Head of caudate nucleus (tissue), 42 donors: ENCODE results near the gene SALL1.
A peak's percentile ranks its signal among the peaks of the same experiment; 100 is the strongest.

ENCODE experiments used
- DNase-seq, 42 donors: peaks; one replicate each; pipeline versions ENCODE4 v3.0.0 to v3.0.0-alpha.2; 2020 to 2021; ENCODE audit warnings: mixed read lengths in 7 of 42
- intact Hi-C: fragments of 100-400 bp; cut with DNase I; formaldehyde crosslinking; loops from one replicate; pipeline ENCODE4 v1.15.0; 2022

SALL1 gene

GRCh38 chr16:51121850-51122249 lies 29.2 kb downstream of the SALL1 start:
- DNase-seq: no peak

GRCh38 chr16:51120730-51121347 lies 30.2 kb downstream of the SALL1 start:
- intact Hi-C loops: no loop called here
- no peak for DNase-seq

More at GRCh38 chr16:51121850-51122249, 29.2 kb downstream of the SALL1 start:
- intact Hi-C loops: no loop called here

DNA sequence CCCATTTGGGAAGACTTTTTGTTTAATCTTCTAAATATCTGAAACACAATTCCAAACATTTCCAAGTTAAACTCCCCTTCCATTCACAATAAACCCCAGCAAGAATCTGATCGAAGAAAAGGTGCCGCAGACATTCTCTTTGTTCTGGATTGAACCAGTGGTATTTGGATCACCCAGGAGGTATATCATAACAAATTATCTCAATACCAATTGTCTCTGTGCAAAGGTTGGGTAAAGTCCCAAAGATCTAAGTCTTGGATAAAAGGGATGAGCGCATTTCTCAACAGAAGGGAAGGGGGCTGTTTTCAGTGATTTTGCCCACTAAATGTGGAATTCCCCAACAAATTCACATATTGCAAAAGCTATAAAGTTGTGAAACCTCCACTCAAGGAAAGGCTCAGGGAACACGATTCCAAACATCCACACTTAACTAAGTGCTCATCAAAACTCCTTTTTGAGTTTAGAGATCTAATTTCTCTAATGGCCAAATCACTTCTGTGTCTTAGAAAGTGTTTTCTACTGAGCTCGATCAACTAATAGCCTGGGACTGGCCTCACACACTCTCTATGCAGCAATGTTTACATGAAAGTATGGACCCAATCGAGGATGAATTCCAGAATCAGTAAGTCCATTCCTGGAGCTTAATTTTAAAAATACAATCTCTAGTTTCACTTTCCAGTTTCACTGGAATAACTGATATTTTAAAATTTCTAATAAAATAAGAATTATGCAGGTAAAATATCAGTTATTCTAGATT lies 30.9 kb downstream of the SALL1 start:
- no peak for DNase-seq
- intact Hi-C loops: no loop called here

GRCh38 chr16:51119556-51119955 lies 31.5 kb downstream of the SALL1 start:
- intact Hi-C loops: no loop called here
- peak in 19 of 42 donors; percentile 13 to 66 (median 44) for DNase-seq

GRCh38 chr16:51116353-51116752 lies 34.7 kb downstream of the SALL1 start:
- no peak for DNase-seq

GRCh38 chr16:51114382-51114781 lies 36.7 kb downstream of the SALL1 start:
- intact Hi-C loops: no loop called here
- peak in 8 of 42 donors; percentile 18 to 46 (median 26) for DNase-seq

More at GRCh38 chr16:51116353-51116752, 34.7 kb downstream of the SALL1 start:
- intact Hi-C loops: no loop called here

GRCh38 chr16:51113236-51114125 lies 37.6 kb downstream of the SALL1 start:
- DNase-seq: no peak
- intact Hi-C loops: no loop called here

- no peak for DNase-seq
- intact Hi-C loops: no loop called here
Measured at GRCh38 chr16:51112323-51112722, 38.7 kb downstream of the SALL1 start.

DNA sequence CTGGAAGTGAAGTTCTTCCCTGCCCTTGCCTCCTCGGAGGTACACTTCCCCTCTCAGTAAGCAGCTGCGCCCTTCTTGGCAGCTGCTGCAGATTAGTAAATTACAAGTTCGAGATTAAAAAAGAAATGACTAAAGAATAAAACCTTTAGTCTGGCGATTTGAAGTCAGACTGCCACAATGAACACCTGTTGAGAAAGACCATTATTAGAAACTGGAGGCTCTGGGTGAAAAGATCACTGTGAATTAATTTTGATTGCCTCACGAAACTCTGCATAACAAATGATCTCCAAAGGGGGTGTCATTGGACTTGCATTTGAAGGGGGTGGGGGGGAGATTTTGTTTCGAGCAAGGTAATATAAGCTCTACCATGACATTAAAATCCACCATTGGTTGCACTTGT lies 39.3 kb downstream of the SALL1 start:
- no peak for DNase-seq
- intact Hi-C loops: no loop called here

- intact Hi-C loops: no loop called here
- no peak for DNase-seq
Measured at GRCh38 chr16:51110700-51111157, 40.3 kb downstream of the SALL1 start.

DNA sequence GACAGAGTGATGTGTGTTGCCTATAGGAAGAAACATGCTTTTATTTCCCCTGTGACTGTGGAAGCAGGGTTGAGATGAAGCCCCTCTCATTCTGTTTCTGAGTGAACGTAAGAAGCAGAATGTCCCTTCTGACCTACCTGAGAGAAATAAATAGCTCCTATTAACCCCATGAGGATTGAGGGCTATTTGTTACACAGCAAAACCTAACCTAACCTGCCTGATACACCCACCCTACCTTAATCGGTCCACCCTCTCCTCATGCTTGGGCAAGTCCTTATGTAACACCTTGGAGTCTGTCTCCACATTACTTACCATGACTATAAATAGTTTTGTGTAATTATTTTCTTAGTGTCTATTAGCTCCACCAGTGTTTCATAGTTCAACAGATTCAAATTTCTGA lies 41.9 kb downstream of the SALL1 start:
- intact Hi-C loops: no loop called here
- no peak for DNase-seq

- intact Hi-C loops: no loop called here
- no peak for DNase-seq
Measured at GRCh38 chr16:51107742-51108141, 43.3 kb downstream of the SALL1 start.

- intact Hi-C loops: no loop called here
- no peak for DNase-seq
Measured at GRCh38 chr16:51106535-51106934, 44.5 kb downstream of the SALL1 start.

- no peak for DNase-seq
- intact Hi-C loops: no loop called here
Measured at GRCh38 chr16:51103590-51103989, 47.5 kb downstream of the SALL1 start.

- no peak for DNase-seq
- intact Hi-C loops: no loop called here
Measured at GRCh38 chr16:51097729-51098128, 53.3 kb downstream of the SALL1 start.

- intact Hi-C loops: no loop called here
- peak in 2 of 42 donors; percentile 6 to 46 for DNase-seq
Measured at GRCh38 chr16:51095890-51096626, 55.0 kb downstream of the SALL1 start.

DNA sequence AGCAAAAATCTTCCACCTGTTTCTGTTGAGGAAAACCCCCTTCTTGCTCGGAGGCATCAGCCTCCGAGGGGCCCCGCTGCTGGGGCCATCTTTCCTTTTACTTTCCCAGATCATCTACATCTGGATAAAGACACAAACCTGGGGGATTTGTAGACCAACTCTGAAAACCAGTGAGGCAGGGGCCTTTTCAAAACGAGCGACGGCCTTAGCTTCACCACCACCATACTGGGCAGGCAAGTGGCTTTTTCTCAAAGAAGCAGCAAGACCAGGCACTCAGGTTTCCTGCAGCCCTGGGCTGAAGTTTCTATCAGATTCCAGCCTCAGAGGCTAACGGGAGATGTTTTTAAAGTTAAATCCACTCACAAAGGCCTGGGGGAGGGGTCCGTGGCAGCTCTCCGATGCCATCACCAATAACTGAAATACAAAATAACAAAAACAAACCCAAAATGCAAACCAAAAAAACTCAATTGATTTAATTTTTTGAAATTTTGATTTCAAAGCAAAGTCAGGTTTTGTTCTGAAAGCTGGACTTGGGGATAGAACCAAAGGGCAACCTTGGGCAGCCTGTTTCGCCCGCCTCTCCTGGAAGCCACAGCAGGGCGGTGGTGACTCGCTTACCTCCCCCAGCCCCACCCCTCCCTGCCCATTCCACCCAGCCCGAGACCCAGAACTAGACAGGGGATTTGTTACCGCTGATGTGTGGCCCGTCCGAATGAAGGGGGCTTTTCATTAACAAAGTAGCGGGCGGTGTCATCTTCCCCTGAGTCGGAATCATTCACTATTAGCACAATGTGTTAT lies 55.8 kb downstream of the SALL1 start:
- DNase-seq: peak in 29 of 42 donors; percentile 6 to 60 (median 30)
- intact Hi-C loops: no loop called here

DNA sequence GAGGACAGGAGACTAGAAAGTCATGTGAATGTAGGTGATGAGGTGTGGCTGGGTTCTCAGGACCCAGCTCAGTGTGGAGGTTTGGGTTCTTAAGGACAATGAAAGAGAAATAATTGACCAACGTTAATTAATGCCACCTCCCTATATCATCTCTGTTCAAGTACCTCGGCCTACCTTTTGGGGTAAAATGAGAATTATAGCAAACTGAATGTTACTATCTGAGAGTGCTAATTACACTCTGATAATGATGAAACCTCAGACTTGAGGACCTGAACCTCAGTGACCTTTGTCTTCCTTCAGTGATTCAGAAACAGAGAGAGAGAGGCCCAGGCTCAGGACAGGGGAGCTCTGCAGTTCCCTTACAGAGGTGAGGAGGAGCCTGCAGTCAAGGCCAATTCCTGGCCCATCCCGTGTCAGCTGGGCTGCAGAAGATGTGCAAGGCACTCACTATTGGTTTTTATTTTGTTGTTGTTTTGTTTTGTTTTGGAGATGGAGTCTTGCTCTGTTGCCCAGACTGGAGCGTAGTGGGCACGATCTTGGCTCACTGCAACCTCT lies 57.3 kb downstream of the SALL1 start:
- intact Hi-C loops: no loop called here

More for the DNA sequence above, 57.3 kb downstream of the SALL1 start:
- no peak for DNase-seq
